CD4-positive, CD25-positive, alpha-beta regulatory T cell (primary cell): ENCODE data around the gene DDRGK1. TPM values are rescaled to one million over a fixed set of nuclear protein-coding genes. Genes with fewer than 3 reads are reported as not detected.
"Not testable (repeated sequence)": the region's sequence is repeated elsewhere in the genome, so short reads cannot be mapped to it uniquely, and the experiment has no call there.

Source experiments
- ATAC-seq, 2 donors: fragments of 150-1000 bp; cut with Tn5 transposase; one replicate each; pipeline ENCODE4 v1.10.0; 2021; ENCODE audit warnings: low read depth in 2 of 2, moderate number of reproducible peaks in 2 of 2, moderate library complexity in 1 of 2
- DNase-seq, 3 donors: peaks; one replicate each; pipeline versions ENCODE4 v3.0.0 to v3.0.0-alpha.2; 2012 to 2022; ENCODE audit warnings: mixed read lengths in 1 of 3
- H3K27ac ChIP-seq: one replicate; pipeline ENCODE4 v1.7.0; 2013; ENCODE audit warnings: mild to moderate bottlenecking, low read length; ENCODE audit not compliant: insufficient read depth, poor library complexity, severe bottlenecking
- H3K27me3 ChIP-seq: one replicate; pipeline ENCODE4 v1.7.0; 2013; ENCODE audit warnings: low read length; ENCODE audit not compliant: control insufficient read depth, insufficient read depth
- H3K36me3 ChIP-seq: one replicate; pipeline ENCODE4 v1.7.0; 2013; ENCODE audit warnings: mild to moderate bottlenecking, low read length, moderate library complexity; ENCODE audit not compliant: control insufficient read depth, insufficient read depth
- H3K4me1 ChIP-seq: 2 replicates; pipeline ENCODE4 v1.7.0; 2013; ENCODE audit warnings: mild to moderate bottlenecking, low read length; ENCODE audit not compliant: insufficient read depth, control insufficient read depth, poor library complexity, severe bottlenecking
- H3K4me3 ChIP-seq: one replicate; pipeline ENCODE4 v1.7.0; 2013; ENCODE audit warnings: low read depth, mild to moderate bottlenecking, low read length, moderate library complexity
- H3K9me3 ChIP-seq, 2 experiments: 1 replicate in 1 of 2; 2 replicates in 1 of 2; pipeline ENCODE4 v1.7.0; 2013; ENCODE audit warnings: low read length in 2 of 2, mild to moderate bottlenecking in 1 of 2, moderate library complexity in 1 of 2; ENCODE audit not compliant: control insufficient read depth in 2 of 2
- H3K27ac Mint-ChIP-seq, 3 donors: one replicate each; pipeline ENCODE4 v1.8.0; 2020 to 2022; ENCODE audit warnings: mild to moderate bottlenecking in 3 of 3, mixed read lengths in 3 of 3, moderate library complexity in 2 of 3
- H3K27me3 Mint-ChIP-seq: one replicate; pipeline ENCODE4 v1.8.0; 2022; ENCODE audit warnings: mild to moderate bottlenecking, mixed read lengths
- H3K36me3 Mint-ChIP-seq: one replicate; pipeline ENCODE4 v1.8.0; 2020; ENCODE audit warnings: mixed read lengths
- H3K4me1 Mint-ChIP-seq, 4 donors: one replicate each; pipeline ENCODE4 v1.8.0; 2020 to 2022; ENCODE audit warnings: mixed read lengths in 4 of 4, mild to moderate bottlenecking in 1 of 4
- H3K4me3 Mint-ChIP-seq, 4 donors: one replicate each; pipeline ENCODE4 v1.8.0; 2020 to 2022; ENCODE audit warnings: mild to moderate bottlenecking in 4 of 4, mixed read lengths in 4 of 4, moderate library complexity in 3 of 4
- H3K9me3 Mint-ChIP-seq, 7 donors: one replicate each; pipeline ENCODE4 v1.8.0; 2020 to 2022; ENCODE audit warnings: mixed read lengths in 7 of 7, mild to moderate bottlenecking in 3 of 7, moderate library complexity in 2 of 7
- polyA plus RNA-seq, 4 donors: library from polyadenylated mRNA; unstranded; fragments of 300-500 nt; fragmentation: Illumina TruSeq; gene quantifications; one replicate each; pipeline ENCODE4 v1.2.3, GENCODE V29; 2021
- total RNA-seq: library from RNA; stranded (reverse); gene quantifications from one replicate; pipeline ENCODE4 v1.2.3, GENCODE V29; 2022

DDRGK1 gene
- total and polyA plus RNA-seq, 5 donors from 2014 or later = 39.2 to 53.8 (median 45.2) TPM

- ATAC-seq, H3K27ac ChIP-seq, H3K4me1 ChIP-seq, H3K36me3 Mint-ChIP-seq, H3K27me3 ChIP-seq, H3K27ac Mint-ChIP-seq, H3K4me1 Mint-ChIP-seq, H3K9me3 ChIP-seq, H3K4me3 Mint-ChIP-seq, H3K36me3 ChIP-seq, H3K4me3 ChIP-seq, DNase-seq, H3K27me3 Mint-ChIP-seq, H3K9me3 Mint-ChIP-seq: not testable (repeated sequence)
Observed at GRCh38 chr20:3182429-3182828, 22.1 kb downstream of the DDRGK1 start.

- Histone ChIP-seq H3K9me3 (no peaks in the 10 kb centered on the region), H3K27ac (no peak overlapping the region), H3K36me3 (no peaks in the 10 kb centered on the region), H3K4me3 (no peak overlapping the region), H3K27me3 (no peaks in the 10 kb centered on the region), H3K4me1 (no peaks in the 10 kb centered on the region)
- no peak overlapping the region for H3K4me3 Mint-ChIP-seq
- H3K4me1 Mint-ChIP-seq = peaks cover 0 to 5% (median 3%) of the 10 kb centered on the region in 4 donors
- H3K36me3 Mint-ChIP-seq = no peaks in the 10 kb centered on the region
- H3K9me3 Mint-ChIP-seq = no peaks in the 10 kb centered on the region
- ATAC-seq = no peak
- H3K27ac Mint-ChIP-seq = no peak overlapping the region
- no peaks in the 10 kb centered on the region for H3K27me3 Mint-ChIP-seq
- no peak for DNase-seq
Observed at GRCh38 chr20:3181270-3181669, 23.2 kb downstream of the DDRGK1 start.

- Histone ChIP-seq H3K4me3 (no peak overlapping the region), H3K36me3 (no peaks in the 10 kb centered on the region), H3K4me1 (no peaks in the 10 kb centered on the region), H3K27me3 (no peaks in the 10 kb centered on the region), H3K9me3 (no peaks in the 10 kb centered on the region), H3K27ac (no peak overlapping the region)
- Mint-ChIP-seq H3K27ac (no peak overlapping the region), H3K36me3 (no peaks in the 10 kb centered on the region), H3K9me3 (no peaks in the 10 kb centered on the region), H3K4me3 (no peak overlapping the region), H3K4me1 (peaks cover 2 to 9% (median 3%) of the 10 kb centered on the region in 4 donors), H3K27me3 (peaks cover 4% of the 10 kb centered on the region)
- no peak for ATAC-seq
- no peak for DNase-seq
Observed at GRCh38 chr20:3180319-3180718, 24.2 kb downstream of the DDRGK1 start.

- Histone ChIP-seq H3K4me1 (peaks cover 11% of the 10 kb centered on the region), H3K27me3 (peaks cover 5% of the 10 kb centered on the region), H3K4me3 (no peak overlapping the region), H3K27ac (no peak overlapping the region), H3K9me3 (no peaks in the 10 kb centered on the region), H3K36me3 (no peaks in the 10 kb centered on the region)
- Mint-ChIP-seq H3K4me3 (peak overlapping the region in 1 of 4 donors; percentile 75), H3K9me3 (no peaks in the 10 kb centered on the region), H3K36me3 (no peaks in the 10 kb centered on the region), H3K27me3 (peaks cover 22% of the 10 kb centered on the region), H3K4me1 (peaks cover 2 to 12% (median 11%) of the 10 kb centered on the region in 4 donors), H3K27ac (no peak overlapping the region)
- ATAC-seq = no peak
- DNase-seq = no peak
Observed at GRCh38 chr20:3177746-3178485, 26.6 kb downstream of the DDRGK1 start.

GRCh38 chr20:3175270-3175669 is 29.2 kb downstream of the DDRGK1 start:
- Mint-ChIP-seq H3K9me3 (no peaks in the 10 kb centered on the region), H3K27me3 (peaks cover 43% of the 10 kb centered on the region), H3K4me3 (peak overlapping the region in 3 of 4 donors; percentile 13 to 83 (median 24)), H3K27ac (peak overlapping the region in 1 of 3 donors; percentile 34), H3K36me3 (no peaks in the 10 kb centered on the region), H3K4me1 (peaks cover 2 to 17% (median 12%) of the 10 kb centered on the region in 4 donors)
- H3K36me3 ChIP-seq = no peaks in the 10 kb centered on the region
- no peak overlapping the region for H3K27ac ChIP-seq
- peaks cover 8% of the 10 kb centered on the region for H3K27me3 ChIP-seq
- peaks cover 18% of the 10 kb centered on the region for H3K4me1 ChIP-seq
- ATAC-seq (no peak), DNase-seq (no peak)
- no peak overlapping the region for H3K4me3 ChIP-seq
- no peaks in the 10 kb centered on the region for H3K9me3 ChIP-seq

- Histone ChIP-seq H3K9me3 (no peaks in the 10 kb centered on the region), H3K27me3 (peaks cover 8% of the 10 kb centered on the region), H3K27ac (no peak overlapping the region), H3K36me3 (no peaks in the 10 kb centered on the region), H3K4me1 (peaks cover 18% of the 10 kb centered on the region), H3K4me3 (peak overlapping the region; percentile 50)
- ATAC-seq = no peak
- peak overlapping the region in 2 of 3 donors; percentile 38 to 59 for H3K27ac Mint-ChIP-seq
- H3K9me3 Mint-ChIP-seq = no peaks in the 10 kb centered on the region
- H3K4me1 Mint-ChIP-seq = peaks cover 2 to 17% (median 12%) of the 10 kb centered on the region in 4 donors
- peaks cover 44% of the 10 kb centered on the region for H3K27me3 Mint-ChIP-seq
- DNase-seq = no peak
- H3K4me3 Mint-ChIP-seq = peak overlapping the region; percentile 81 to 91 (median 84)
- H3K36me3 Mint-ChIP-seq = no peaks in the 10 kb centered on the region
Observed at GRCh38 chr20:3174442-3175261, 29.8 kb downstream of the DDRGK1 start.

- H3K36me3 ChIP-seq = no peaks in the 10 kb centered on the region
- H3K4me3 ChIP-seq = peak overlapping the region; percentile 44
- no peaks in the 10 kb centered on the region for H3K36me3 Mint-ChIP-seq
- DNase-seq = peak; percentile 82 to 89 (median 88)
- peak overlapping the region; percentile 81 to 91 (median 84) for H3K4me3 Mint-ChIP-seq
- no peaks in the 10 kb centered on the region for H3K9me3 Mint-ChIP-seq
- H3K4me1 ChIP-seq = peaks cover 18% of the 10 kb centered on the region
- ATAC-seq = peak; percentile 88 to 91
- H3K27ac Mint-ChIP-seq = peak overlapping the region in 2 of 3 donors; percentile 38 to 59
- peaks cover 9% of the 10 kb centered on the region for H3K27me3 ChIP-seq
- H3K27ac ChIP-seq = no peak overlapping the region
- H3K9me3 ChIP-seq = no peaks in the 10 kb centered on the region
- H3K27me3 Mint-ChIP-seq = peaks cover 53% of the 10 kb centered on the region
- peaks cover 2 to 17% (median 12%) of the 10 kb centered on the region in 4 donors for H3K4me1 Mint-ChIP-seq
Observed at GRCh38 chr20:3173610-3174441, 30.7 kb downstream of the DDRGK1 start.
